Stimulated activated naive CD8-positive, alpha-beta T cell treated with anti-CD3 and anti-CD28 coated beads, Interleukin-15, Interleukin-2, amounts not matched to agents 100 U/mL and 50 U/mL, for 24 hours (primary cell): ENCODE results near the gene LSR.

Experiments used
- ATAC-seq: fragments of 150-1000 bp; cut with Tn5 transposase; one replicate; pipeline ENCODE4 v1.10.0; 2021
- DNase-seq: peaks from one replicate; pipeline ENCODE4 v3.0.0; 2021

Gene LSR

GRCh38 chr19:35287713-35288112 is 38.9 kb downstream of the LSR start:
- DNase-seq (no peak), ATAC-seq (no peak)

GRCh38 chr19:35288331-35288730 is 39.5 kb downstream of the LSR start:
- no peak for DNase-seq
- ATAC-seq = no peak

GRCh38 chr19:35288906-35289305 is 40.1 kb downstream of the LSR start:
- DNase-seq (no peak), ATAC-seq (no peak)

GRCh38 chr19:35290381-35291127 is 41.8 kb downstream of the LSR start:
- ATAC-seq = no peak
- no peak for DNase-seq

- no peak for DNase-seq
- no peak for ATAC-seq
These were observed 42.5 kb downstream of the LSR start for GRCh38 chr19:35291259-35291658.

- DNase-seq = no peak
- ATAC-seq = no peak
These were observed 43.1 kb downstream of the LSR start, which contains the start of gene MAG for GRCh38 chr19:35291916-35292315. Gene MAG (plus strand): TSS chr19:35292161. CDS start chr19:35295409, 3,248 bp downstream.

GRCh38 chr19:35292421-35293362 is 43.9 kb downstream of the LSR start:
- ATAC-seq (no peak), DNase-seq (no peak)

- DNase-seq (no peak), ATAC-seq (no peak)
These were observed 44.5 kb downstream of the LSR start for GRCh38 chr19:35293363-35293739.

- no peak for DNase-seq
These were observed 45.0 kb downstream of the LSR start for GRCh38 chr19:35293808-35294207.

GRCh38 chr19:35294328-35294727 is 45.5 kb downstream of the LSR start:
- DNase-seq (no peak), ATAC-seq (no peak)

More at GRCh38 chr19:35293808-35294207, 45.0 kb downstream of the LSR start:
- no peak for ATAC-seq

GRCh38 chr19:35294859-35295791 is 46.3 kb downstream of the LSR start:
- no peak for ATAC-seq
- no peak for DNase-seq

- ATAC-seq (peak; percentile 48), DNase-seq (peak; percentile 46)
These were observed 47.1 kb downstream of the LSR start for GRCh38 chr19:35295792-35296462.

GRCh38 chr19:35296644-35297514 is 48.1 kb downstream of the LSR start:
- ATAC-seq (no peak), DNase-seq (no peak)

GRCh38 chr19:35297515-35297848 is 48.7 kb downstream of the LSR start:
- DNase-seq (no peak), ATAC-seq (no peak)

- DNase-seq (no peak), ATAC-seq (no peak)
These were observed 49.1 kb downstream of the LSR start for GRCh38 chr19:35297922-35298321.

GRCh38 chr19:35298561-35298972 is 49.8 kb downstream of the LSR start:
- no peak for DNase-seq
- no peak for ATAC-seq

GRCh38 chr19:35299523-35300338 is 50.9 kb downstream of the LSR start:
- ATAC-seq = no peak
- DNase-seq = peak; percentile 29

GRCh38 chr19:35300339-35300649 is 51.5 kb downstream of the LSR start:
- DNase-seq (no peak), ATAC-seq (no peak)

GRCh38 chr19:35301961-35302360 is 53.2 kb downstream of the LSR start:
- ATAC-seq (no peak), DNase-seq (no peak)

GRCh38 chr19:35302446-35302845 is 53.6 kb downstream of the LSR start:
- DNase-seq (no peak), ATAC-seq (no peak)
